Thyroid gland (tissue), 4 donors: ENCODE data around the gene ATRN.

Experiments used
- CTCF ChIP-seq, 6 experiments: fragments of 200-600 bp in 3 of 6; fragments of 450-650 bp in 3 of 6; sonication (generic) in 3 of 6; IDR thresholded peaks; one replicate each; pipeline ENCODE4 v1.5.1; 2016 to 2019; ENCODE audit warnings: antibody characterized with exemption in 6 of 6, mild to moderate bottlenecking in 2 of 6, inconsistent platforms in 1 of 6, moderate library complexity in 1 of 6
- POLR2A ChIP-seq, 2 donors: fragments of 450-650 bp; IDR thresholded peaks; one replicate each; pipeline ENCODE4 v1.6.1; 2017; ENCODE audit warnings: antibody characterized with exemption in 2 of 2, mild to moderate bottlenecking in 2 of 2, moderate library complexity in 1 of 2

DNA sequence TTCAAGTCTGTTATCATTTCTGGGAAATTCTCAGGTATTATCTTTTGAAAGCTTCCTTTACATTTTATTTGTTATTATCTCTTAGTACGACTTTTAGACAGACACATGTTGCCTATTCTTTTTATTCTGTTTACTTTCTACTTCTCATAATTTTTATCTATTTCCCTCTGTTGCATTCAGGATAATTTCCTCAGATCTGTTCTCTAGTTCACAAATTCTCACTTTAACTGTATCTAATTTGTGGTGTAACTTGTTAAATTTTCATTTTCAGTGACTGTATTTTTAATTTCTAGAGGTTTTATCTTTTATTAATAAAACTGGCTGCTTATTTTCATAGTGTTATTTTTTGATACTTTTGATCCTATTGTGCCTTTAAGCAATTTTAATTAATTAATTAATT, 16.0 kb downstream of the ATRN start:
- TF ChIP-seq CTCF (IDR thresholded peaks at IDR 0.05) (no peak), POLR2A (IDR thresholded peaks at IDR 0.05) (no peak)
